HL-60/S4 (cell line): ENCODE measurements around the gene FAF1.
"Not testable (repeated sequence)": the region's sequence is repeated elsewhere in the genome, so short reads cannot be mapped to it uniquely, and the experiment has no call there.

Source experiments
- in situ Hi-C: fragments of 300-500 bp; cut with MboI; formaldehyde crosslinking; loops from 2 replicates; pipeline ENCODE4 v1.14.3; 2022; ENCODE audit warnings: low sequenced_read_pairs

FAF1 gene

GRCh38 chr1:50967416-50968157 lies 7.5 kb upstream of the FAF1 start:
- in situ Hi-C loops, result no loop called here

GRCh38 chr1:50966991-50967390 lies 6.9 kb upstream of the FAF1 start:
- in situ Hi-C loops, result no loop called here

- in situ Hi-C loops, result no loop called here
Observed at GRCh38 chr1:50964863-50965262, 4.8 kb upstream of the FAF1 start.

- in situ Hi-C loops, result no loop called here
Observed at GRCh38 chr1:50959303-50959912, 659 bp downstream of the FAF1 start.

- in situ Hi-C loops, result no loop called here
Observed at GRCh38 chr1:50955116-50955515, 5.0 kb downstream of the FAF1 start.

GRCh38 chr1:50952566-50952965 lies 7.5 kb downstream of the FAF1 start:
- in situ Hi-C loops, result not testable (repeated sequence)

- in situ Hi-C loops, result no loop called here
Observed at GRCh38 chr1:50950396-50950795, 9.7 kb downstream of the FAF1 start.

GRCh38 chr1:50949286-50949982 lies 10.6 kb downstream of the FAF1 start:
- in situ Hi-C loops, result no loop called here

GRCh38 chr1:50942334-50942733 lies 17.7 kb downstream of the FAF1 start:
- in situ Hi-C loops, result no loop called here

GRCh38 chr1:50940291-50940690 lies 19.8 kb downstream of the FAF1 start:
- in situ Hi-C loops, result no loop called here

GRCh38 chr1:50936321-50936720 lies 23.7 kb downstream of the FAF1 start:
- in situ Hi-C loops, result no loop called here

GRCh38 chr1:50935276-50935675 lies 24.8 kb downstream of the FAF1 start:
- in situ Hi-C loops, result not testable (repeated sequence)

GRCh38 chr1:50934838-50935237 lies 25.2 kb downstream of the FAF1 start:
- in situ Hi-C loops, result no loop called here

GRCh38 chr1:50933770-50934169 lies 26.3 kb downstream of the FAF1 start:
- in situ Hi-C loops, result not testable (repeated sequence)

GRCh38 chr1:50932043-50932442 lies 28.0 kb downstream of the FAF1 start:
- in situ Hi-C loops, result not testable (repeated sequence)

GRCh38 chr1:50930965-50931737 lies 28.9 kb downstream of the FAF1 start:
- in situ Hi-C loops, result no loop called here

GRCh38 chr1:50930193-50930592 lies 29.9 kb downstream of the FAF1 start:
- in situ Hi-C loops, result no loop called here

- in situ Hi-C loops, result no loop called here
Observed at GRCh38 chr1:50929376-50929958, 30.6 kb downstream of the FAF1 start.

- in situ Hi-C loops, result no loop called here
Observed at GRCh38 chr1:50923564-50923963, 36.5 kb downstream of the FAF1 start.

- in situ Hi-C loops, result no loop called here
Observed at GRCh38 chr1:50921029-50921428, 39.0 kb downstream of the FAF1 start.

GRCh38 chr1:50920409-50920808 lies 39.7 kb downstream of the FAF1 start:
- in situ Hi-C loops, result no loop called here
